GM23338 (cell line): ENCODE measurements around the gene TAF3. TPM values are rescaled to one million over a fixed set of nuclear protein-coding genes. Genes with fewer than 3 reads are reported as not detected.

ENCODE experiments used
- ATAC-seq: fragments of 200-7000 bp; cut with Tn5 transposase; 3 replicates; pipeline ENCODE4 v1.9.1; 2020
- DNase-seq: peaks from one replicate; pipeline ENCODE4 v3.0.0-alpha.2; 2015; ENCODE audit warnings: low spot score
- H2AFZ ChIP-seq: fragments of 200-600 bp; sonication (generic); 2 replicates; pipeline ENCODE4 v1.8.0; 2016; ENCODE audit warnings: antibody characterized with exemption, mild to moderate bottlenecking, moderate library complexity
- H3F3A ChIP-seq: fragments of 200-600 bp; sonication (generic); replicated peaks from 2 replicates; pipeline ENCODE4 v1.8.0; 2017; ENCODE audit warnings: antibody characterized with exemption, mixed run types, low read depth
- H3K27ac ChIP-seq: fragments of 200-600 bp; sonication (generic); 2 replicates; pipeline ENCODE4 v1.6.1; 2016; ENCODE audit warnings: low read depth
- H3K27me3 ChIP-seq: fragments of 200-600 bp; sonication (generic); 2 replicates; pipeline ENCODE4 v1.8.0; 2016; ENCODE audit warnings: mild to moderate bottlenecking, mixed run types, moderate library complexity; ENCODE audit not compliant: insufficient read depth
- H3K36me3 ChIP-seq: fragments of 200-600 bp; sonication (generic); 2 replicates; pipeline ENCODE4 v1.8.0; 2016; ENCODE audit warnings: mild to moderate bottlenecking; ENCODE audit not compliant: insufficient read depth
- H3K4me1 ChIP-seq: fragments of 200-600 bp; sonication (generic); 2 replicates; pipeline ENCODE4 v1.8.0; 2016; ENCODE audit warnings: mild to moderate bottlenecking, moderate library complexity; ENCODE audit not compliant: insufficient read depth
- H3K4me2 ChIP-seq: fragments of 200-600 bp; sonication (generic); 2 replicates; pipeline ENCODE4 v1.7.1; 2017; ENCODE audit warnings: mixed run types
- H3K4me3 ChIP-seq: fragments of 200-600 bp; sonication (generic); 2 replicates; pipeline ENCODE4 v1.6.1; 2016; ENCODE audit warnings: mixed run types
- H3K79me2 ChIP-seq: fragments of 200-600 bp; sonication (generic); replicated peaks from 2 replicates; pipeline ENCODE4 v1.8.0; 2017; ENCODE audit warnings: mild to moderate bottlenecking; ENCODE audit not compliant: insufficient read depth
- H3K9me2 ChIP-seq: fragments of 200-600 bp; sonication (generic); 2 replicates; pipeline ENCODE4 v1.8.0; 2017; ENCODE audit not compliant: insufficient read depth
- H4K20me1 ChIP-seq: fragments of 200-600 bp; sonication (generic); replicated peaks from 2 replicates; pipeline ENCODE4 v1.8.0; 2017; ENCODE audit warnings: mild to moderate bottlenecking; ENCODE audit not compliant: insufficient read depth
- H3K27ac Mint-ChIP-seq: 2 replicates; pipeline ENCODE4 v1.8.0; 2020; ENCODE audit warnings: inconsistent platforms, mild to moderate bottlenecking, moderate library complexity, mixed read lengths
- H3K27me3 Mint-ChIP-seq: 3 replicates; pipeline ENCODE4 v1.8.0; 2022; ENCODE audit warnings: low read depth, mild to moderate bottlenecking, moderate library complexity, mixed read lengths, inconsistent platforms; ENCODE audit not compliant: insufficient read depth, poor library complexity
- H3K36me3 Mint-ChIP-seq: 3 replicates; pipeline ENCODE4 v1.8.0; 2021; ENCODE audit warnings: low read depth, mild to moderate bottlenecking, inconsistent platforms, moderate library complexity, mixed read lengths
- H3K4me1 Mint-ChIP-seq: 3 replicates; pipeline ENCODE4 v1.8.0; 2020; ENCODE audit warnings: mild to moderate bottlenecking, inconsistent platforms, mixed read lengths
- H3K4me3 Mint-ChIP-seq: 3 replicates; pipeline ENCODE4 v1.8.0; 2021; ENCODE audit warnings: moderate library complexity, mild to moderate bottlenecking, inconsistent platforms, mixed read lengths
- H3K9me3 Mint-ChIP-seq: 3 replicates; pipeline ENCODE4 v1.8.0; 2020; ENCODE audit warnings: moderate library complexity, mild to moderate bottlenecking, inconsistent platforms, mixed read lengths
- CREB1 ChIP-seq: fragments of 250-450 bp; sonication (Bioruptor Pico); IDR thresholded peaks from 2 replicates; pipeline ENCODE4 v1.5.0; 2020; ENCODE audit warnings: low read depth, mild to moderate bottlenecking, moderate library complexity
- EZH2 ChIP-seq: fragments of 200-600 bp; sonication (generic); IDR thresholded peaks from one replicate; pipeline ENCODE4 v1.8.0; 2017; ENCODE audit warnings: antibody characterized with exemption, mild to moderate bottlenecking, low read depth; ENCODE audit not compliant: unreplicated experiment
- EZH2phosphoT487 ChIP-seq: fragments of 200-600 bp; sonication (generic); IDR thresholded peaks from one replicate; pipeline ENCODE4 v1.8.1; 2018; ENCODE audit warnings: antibody characterized with exemption; ENCODE audit not compliant: unreplicated experiment
- NANOG ChIP-seq: IDR thresholded peaks from 2 replicates; pipeline ENCODE4 v1.6.1; 2016; ENCODE audit warnings: antibody characterized with exemption, borderline replicate concordance
- POLR2AphosphoS5 ChIP-seq: IDR thresholded peaks from 2 replicates; pipeline ENCODE4 v1.6.1; 2016; ENCODE audit warnings: antibody characterized with exemption, low read depth
- REST ChIP-seq: IDR thresholded peaks from one replicate; pipeline ENCODE4 v1.6.1; 2018; ENCODE audit warnings: antibody characterized with exemption; ENCODE audit not compliant: unreplicated experiment
- STAT1 ChIP-seq: IDR thresholded peaks from one replicate; pipeline ENCODE4 v1.6.1; 2016; ENCODE audit warnings: antibody characterized with exemption; ENCODE audit not compliant: unreplicated experiment
- ZNF114 ChIP-seq: fragments of 250-450 bp; sonication (Bioruptor Pico); IDR thresholded peaks from 2 replicates; pipeline ENCODE4 v1.5.0; 2020; ENCODE audit warnings: mild to moderate bottlenecking, moderate library complexity
- ZNF331 ChIP-seq: fragments of 250-450 bp; sonication (Bioruptor Pico); IDR thresholded peaks from 2 replicates; pipeline ENCODE4 v1.5.0; 2020; ENCODE audit warnings: low read depth, mild to moderate bottlenecking, moderate library complexity
- polyA plus RNA-seq: library from polyadenylated mRNA; unstranded; fragments of >200 nt; fragmentation: Nextera tagmentation; extraction: Ambion mirVana; gene quantifications from 2 replicates; pipeline ENCODE4 v1.2.1, GENCODE V29; 2016
- total RNA-seq: library from RNA; depleted of rRNA; stranded (reverse); fragments of >200 nt; shearing (Covaris generic); gene quantifications from 2 replicates; pipeline ENCODE4 v1.2.3, GENCODE V29; 2014
- TF ChIP-seq, protein P1 (sequence below), 2 experiments: fragments of 200-600 bp in 1 of 2; sonication (generic) in 1 of 2; conservative IDR thresholded peaks; 2 replicates each; pipeline versions ENCODE4 v1.5.1 to v1.6.1; 2016 to 2017; ENCODE audit warnings: antibody characterized with exemption in 2 of 2, low read depth in 2 of 2, mild to moderate bottlenecking in 2 of 2, moderate library complexity in 1 of 2

Gene TAF3
- total and polyA plus RNA-seq, 2 experiments from 2014 or later = 6.4 to 15.2 TPM

- Histone ChIP-seq H3F3A (no peaks in the 10 kb centered on the region), H2AFZ (no peak overlapping the region), H3K27me3 (no peaks in the 10 kb centered on the region), H3K4me1 (no peaks in the 10 kb centered on the region), H3K4me3 (no peak overlapping the region), H3K27ac (no peak overlapping the region), H3K4me2 (no peak overlapping the region), H4K20me1 (peaks cover 11% of the 10 kb centered on the region; the same call in 1 of the 2 replicates), H3K79me2 (peaks cover 80% of the 10 kb centered on the region), H3K36me3 (no peaks in the 10 kb centered on the region), H3K9me2 (no peaks in the 10 kb centered on the region)
- no peak overlapping the region for H3K27ac Mint-ChIP-seq
- H3K27me3 Mint-ChIP-seq = peaks cover 3% of the 10 kb centered on the region
- DNase-seq (no peak), ATAC-seq (no peak)
- H3K9me3 Mint-ChIP-seq = no peaks in the 10 kb centered on the region
- no peak overlapping the region for H3K4me3 Mint-ChIP-seq
- peaks cover 10% of the 10 kb centered on the region for H3K4me1 Mint-ChIP-seq
- peaks cover 5% of the 10 kb centered on the region; the same call in 2 of the 3 replicates for H3K36me3 Mint-ChIP-seq
- no peak for TF ChIP-seq ZNF331 (CRISPR knock-in tag)
- TF ChIP-seq, protein P1, sequence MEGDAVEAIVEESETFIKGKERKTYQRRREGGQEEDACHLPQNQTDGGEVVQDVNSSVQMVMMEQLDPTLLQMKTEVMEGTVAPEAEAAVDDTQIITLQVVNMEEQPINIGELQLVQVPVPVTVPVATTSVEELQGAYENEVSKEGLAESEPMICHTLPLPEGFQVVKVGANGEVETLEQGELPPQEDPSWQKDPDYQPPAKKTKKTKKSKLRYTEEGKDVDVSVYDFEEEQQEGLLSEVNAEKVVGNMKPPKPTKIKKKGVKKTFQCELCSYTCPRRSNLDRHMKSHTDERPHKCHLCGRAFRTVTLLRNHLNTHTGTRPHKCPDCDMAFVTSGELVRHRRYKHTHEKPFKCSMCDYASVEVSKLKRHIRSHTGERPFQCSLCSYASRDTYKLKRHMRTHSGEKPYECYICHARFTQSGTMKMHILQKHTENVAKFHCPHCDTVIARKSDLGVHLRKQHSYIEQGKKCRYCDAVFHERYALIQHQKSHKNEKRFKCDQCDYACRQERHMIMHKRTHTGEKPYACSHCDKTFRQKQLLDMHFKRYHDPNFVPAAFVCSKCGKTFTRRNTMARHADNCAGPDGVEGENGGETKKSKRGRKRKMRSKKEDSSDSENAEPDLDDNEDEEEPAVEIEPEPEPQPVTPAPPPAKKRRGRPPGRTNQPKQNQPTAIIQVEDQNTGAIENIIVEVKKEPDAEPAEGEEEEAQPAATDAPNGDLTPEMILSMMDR (conservative IDR thresholded peaks at IDR 0.05; ENCODE audit: low read depth in 2 of 2) = no peak
- no peak for TF ChIP-seq EZH2
- TF ChIP-seq STAT1 = no peak
Observed at GRCh38 chr10:7832060-7832459, 13.8 kb downstream of the TAF3 start.

DNA sequence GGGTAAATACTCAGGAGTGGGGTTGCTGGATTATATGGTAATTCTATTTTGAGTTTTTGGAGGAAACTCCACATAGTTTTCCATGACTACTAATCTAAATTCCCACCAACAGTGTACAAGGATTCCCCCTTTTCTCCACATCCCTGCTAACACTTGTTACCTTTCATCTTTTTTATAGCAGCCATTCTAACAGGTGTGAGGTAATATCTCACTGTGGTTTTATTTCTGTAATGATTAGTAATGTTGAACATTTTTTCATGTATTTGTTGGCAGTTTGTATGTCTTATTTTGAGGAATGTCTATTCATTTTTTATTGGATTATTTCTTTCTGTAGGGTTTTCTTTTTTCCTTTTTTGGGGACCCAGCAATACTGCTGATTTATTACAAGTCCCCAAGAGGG lies 14.9 kb downstream of the TAF3 start:
- H3K9me2 ChIP-seq = no peaks in the 10 kb centered on the region
- Mint-ChIP-seq H3K4me1 (peaks cover 8% of the 10 kb centered on the region), H3K9me3 (no peaks in the 10 kb centered on the region), H3K27me3 (peaks cover 1% of the 10 kb centered on the region), H3K4me3 (no peak overlapping the region), H3K27ac (no peak overlapping the region), H3K36me3 (peaks cover 4% of the 10 kb centered on the region; the same call in 1 of the 3 replicates)
- no peak overlapping the region for H3K4me2 ChIP-seq
- DNase-seq (no peak), ATAC-seq (no peak)
- H3F3A ChIP-seq = no peaks in the 10 kb centered on the region
- H3K36me3 ChIP-seq = no peaks in the 10 kb centered on the region
- peaks cover 13% of the 10 kb centered on the region; the same call in 1 of the 2 replicates for H4K20me1 ChIP-seq
- H3K4me1 ChIP-seq = no peaks in the 10 kb centered on the region
- H2AFZ ChIP-seq = no peak overlapping the region
- H3K27ac ChIP-seq = no peak overlapping the region
- no peak overlapping the region for H3K4me3 ChIP-seq
- H3K79me2 ChIP-seq = peaks cover 72% of the 10 kb centered on the region
- H3K27me3 ChIP-seq = no peaks in the 10 kb centered on the region
- TF ChIP-seq EZH2 = no peak
- TF ChIP-seq ZNF114 (CRISPR knock-in tag) = no peak
- TF ChIP-seq EZH2phosphoT487 = no peak
- TF ChIP-seq, protein P1 (conservative IDR thresholded peaks at IDR 0.05; ENCODE audit: low read depth in 2 of 2) = no peak
- TF ChIP-seq CREB1 (CRISPR knock-in tag) = no peak
- no peak for TF ChIP-seq POLR2AphosphoS5
- no peak for TF ChIP-seq NANOG
- no peak for TF ChIP-seq REST
